Measurements from ENCODE around the gene SLFN14.

- no peak for TF ChIP-seq CTCF (conservative IDR thresholded peaks at IDR 0.05; ENCODE audit: low read depth, low read length)
- no peak for TF ChIP-seq POLR2A (IDR thresholded peaks at IDR 0.05; ENCODE audit: low read depth, low read length)
- no peak for TF ChIP-seq MXI1 (IDR thresholded peaks at IDR 0.05; ENCODE audit: borderline replicate concordance, low read depth, low read length)
- TF ChIP-seq CEBPB (IDR thresholded peaks at IDR 0.05; ENCODE audit: low read depth, low read length): no peak
- TF ChIP-seq BHLHE40 (IDR thresholded peaks at IDR 0.05; ENCODE audit: low read depth, low read length): no peak
- no peak for TF ChIP-seq SMC3 (IDR thresholded peaks at IDR 0.05; ENCODE audit: low read depth, low read length)
- TF ChIP-seq RAD21 (IDR thresholded peaks at IDR 0.05; ENCODE audit: low read length): no peak
- no peak for TF ChIP-seq CHD1 (IDR thresholded peaks at IDR 0.05; ENCODE audit: low read depth, low read length)
- TF ChIP-seq USF2 (IDR thresholded peaks at IDR 0.05; ENCODE audit: low read depth, low read length): no peak
- no peak for TF ChIP-seq FOS (IDR thresholded peaks at IDR 0.05; ENCODE audit: low read depth, low read length)
- no peak for TF ChIP-seq RCOR1 (IDR thresholded peaks at IDR 0.05; ENCODE audit: insufficient replicate concordance, low read length)
Measured at GRCh38 chr17:35578929-35579432, 18.4 kb upstream of the SLFN14 start.

All from IMR-90 (cell line).